ENCODE data around the gene GRID2.

The GRID2 gene

DNA sequence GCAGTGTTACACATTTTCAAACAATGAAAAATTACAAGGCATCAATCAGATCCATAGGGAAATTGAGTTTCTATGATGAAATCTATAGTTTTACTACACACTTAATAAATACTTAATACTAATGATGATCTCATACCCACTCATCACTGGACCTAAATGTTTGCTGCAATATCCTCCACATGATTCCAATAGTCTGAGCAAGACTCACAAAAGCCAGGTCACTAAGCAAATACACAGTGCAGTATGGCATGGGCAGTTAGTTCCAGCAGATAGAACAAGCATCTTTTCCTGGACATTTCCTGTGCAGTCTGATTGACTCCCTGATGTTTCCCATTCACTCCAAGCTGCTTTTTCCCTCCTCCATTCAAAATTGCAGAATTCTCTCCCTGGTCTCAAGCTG, 1415.8 kb downstream of the GRID2 start:
- no peak for DNase-seq

DNA sequence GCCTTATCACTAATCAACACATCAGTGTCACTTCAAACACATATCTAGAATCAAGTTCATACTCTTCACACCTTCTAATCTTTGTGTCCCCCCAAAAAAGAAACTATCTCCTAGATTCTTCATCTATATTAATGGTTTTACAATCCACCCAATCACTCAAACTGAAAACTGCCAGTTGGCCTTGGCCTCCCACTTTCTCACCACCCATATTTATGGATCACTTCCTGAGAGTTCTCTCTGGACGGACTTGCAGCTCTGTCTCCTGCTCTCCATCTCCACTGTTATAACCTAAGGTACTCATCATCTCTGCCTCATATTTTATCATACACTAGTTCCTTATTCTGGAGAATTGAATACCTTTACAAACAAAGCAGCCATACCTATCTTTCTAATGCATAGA, 1418.7 kb downstream of the GRID2 start:
- DNase-seq, result no peak

DNA sequence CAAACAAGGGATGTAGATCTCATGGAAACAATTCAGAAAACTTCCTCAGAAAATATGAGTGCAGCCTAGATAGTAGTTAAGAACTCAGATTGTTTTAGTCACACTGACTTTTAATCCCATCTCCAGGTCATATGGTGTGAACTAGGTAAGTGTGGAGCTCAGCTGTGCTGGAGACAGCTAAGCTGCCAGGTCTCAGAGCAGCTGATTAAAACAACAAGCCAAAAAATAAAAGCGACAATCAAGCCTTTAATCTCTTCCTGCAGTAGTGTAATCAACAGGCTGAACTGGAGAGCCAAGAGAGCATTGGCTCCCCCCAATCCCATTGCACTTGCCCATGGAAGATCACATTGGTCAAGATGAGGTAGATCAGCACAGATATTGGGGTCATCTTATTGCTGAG, 1426.5 kb downstream of the GRID2 start:
- no peak for DNase-seq

DNA sequence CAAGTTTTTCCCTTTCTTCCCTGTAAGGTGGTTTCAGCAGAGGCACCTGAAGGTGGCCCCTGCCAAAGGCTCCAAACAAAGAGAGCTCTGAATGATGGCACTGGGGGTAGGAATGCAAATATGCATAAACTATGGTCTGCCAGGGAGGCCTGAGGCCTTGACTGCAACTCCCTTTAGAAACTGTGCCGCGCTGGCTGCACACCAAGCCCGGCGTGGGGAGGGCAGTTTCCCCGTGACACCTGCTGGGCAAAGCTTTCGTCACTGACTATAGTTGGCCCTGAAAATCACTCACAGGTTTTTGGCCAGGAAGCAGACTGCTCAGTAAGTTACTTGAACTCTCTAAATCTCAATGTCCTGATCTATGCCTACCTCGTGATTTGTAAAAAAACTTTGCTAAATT, 1427.0 kb downstream of the GRID2 start:
- no peak for DNase-seq

DNA sequence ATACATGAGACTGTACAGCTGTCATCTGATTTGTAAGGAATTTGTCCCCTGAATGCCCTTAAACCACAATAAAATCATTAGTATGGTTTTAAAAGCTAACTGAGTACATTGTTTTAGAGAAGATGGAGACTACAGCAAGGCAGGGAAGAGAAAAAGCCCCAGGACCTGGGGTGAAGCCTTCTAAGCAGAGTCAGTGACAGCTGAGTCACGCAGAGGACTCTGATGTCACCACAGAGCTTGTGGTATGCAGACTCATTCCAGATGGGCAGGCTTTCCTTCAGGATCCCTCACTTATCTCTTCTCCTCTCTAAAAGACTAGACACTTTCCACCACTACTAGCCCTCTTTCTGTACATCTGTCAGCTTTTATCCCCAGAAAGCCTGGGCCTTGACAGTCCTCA, 1427.7 kb downstream of the GRID2 start:
- no peak for DNase-seq

DNA sequence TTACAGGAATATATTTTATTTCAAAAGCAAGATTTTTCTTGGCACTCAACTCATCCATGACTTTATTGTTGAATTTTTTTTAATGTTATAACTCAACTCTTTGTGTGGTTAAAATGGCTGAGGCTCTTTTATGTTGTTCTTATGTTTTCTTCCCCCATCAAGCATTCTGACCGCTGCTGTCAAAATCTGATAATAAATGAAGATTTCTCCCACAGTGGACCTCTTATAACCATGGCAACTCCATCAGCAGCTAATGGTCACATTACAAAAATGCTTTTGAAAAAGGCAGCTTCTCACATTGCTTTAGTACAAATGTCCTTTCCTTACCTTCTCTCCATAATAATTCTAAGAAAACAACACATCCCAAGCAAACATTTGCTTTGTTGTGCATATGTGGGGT, 1428.7 kb downstream of the GRID2 start:
- no peak for DNase-seq

DNA sequence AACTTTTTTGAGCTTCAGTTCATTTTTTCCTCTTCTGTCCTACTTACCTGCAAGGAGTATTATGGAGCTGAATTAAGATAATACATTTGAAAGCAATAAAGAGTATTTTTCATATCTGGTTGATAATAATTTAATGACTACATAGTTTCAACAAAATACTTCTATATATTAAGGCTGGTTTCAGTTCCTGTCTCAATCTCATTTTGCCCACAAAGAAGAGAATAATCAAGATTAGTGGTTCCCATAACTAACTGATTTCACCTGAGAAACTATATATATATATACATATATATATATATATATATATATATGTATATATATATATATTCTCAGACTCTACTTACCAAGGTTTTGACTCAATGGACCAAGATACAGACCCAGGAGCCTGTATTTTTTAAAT, 1437.1 kb downstream of the GRID2 start:
- DNase-seq, result no peak

DNA sequence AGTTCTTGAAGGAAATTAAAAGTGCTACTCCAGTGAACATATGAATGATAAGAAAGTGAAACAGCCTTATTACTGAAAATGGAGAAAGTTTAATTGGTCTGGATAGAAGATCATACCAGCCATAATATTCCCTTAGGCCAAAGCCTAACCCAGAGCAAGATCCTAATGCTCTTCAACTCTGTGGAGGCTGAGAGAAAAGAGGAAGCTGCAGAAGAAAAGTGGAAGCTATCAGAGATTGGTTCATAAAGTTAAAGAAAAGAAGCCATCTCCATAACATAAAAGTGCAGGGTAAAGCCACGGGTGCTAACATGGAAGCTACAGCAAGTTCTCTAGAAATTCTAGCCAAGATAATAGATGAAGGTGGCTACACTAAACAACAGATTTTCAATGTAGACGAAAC, 1439.3 kb downstream of the GRID2 start:
- no peak for DNase-seq

DNA sequence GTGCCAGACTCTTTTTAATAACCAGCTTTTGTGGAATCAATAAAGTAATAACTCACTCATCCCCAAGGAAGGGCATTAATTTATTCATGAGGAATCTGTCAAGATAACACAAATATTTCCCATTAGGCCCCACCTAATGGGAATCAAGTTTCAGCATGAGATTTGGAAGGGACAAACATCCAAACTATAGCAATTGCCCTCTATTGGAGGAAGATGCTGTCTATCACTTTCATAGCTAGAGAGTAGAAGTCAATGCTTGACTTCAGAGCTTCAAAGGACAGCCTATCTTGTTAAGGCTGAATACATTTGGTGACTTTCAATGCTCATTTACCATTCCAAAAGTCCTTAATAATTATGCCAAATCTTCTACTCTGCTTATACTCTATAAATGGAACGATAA, 1439.9 kb downstream of the GRID2 start:
- no peak for DNase-seq

DNA sequence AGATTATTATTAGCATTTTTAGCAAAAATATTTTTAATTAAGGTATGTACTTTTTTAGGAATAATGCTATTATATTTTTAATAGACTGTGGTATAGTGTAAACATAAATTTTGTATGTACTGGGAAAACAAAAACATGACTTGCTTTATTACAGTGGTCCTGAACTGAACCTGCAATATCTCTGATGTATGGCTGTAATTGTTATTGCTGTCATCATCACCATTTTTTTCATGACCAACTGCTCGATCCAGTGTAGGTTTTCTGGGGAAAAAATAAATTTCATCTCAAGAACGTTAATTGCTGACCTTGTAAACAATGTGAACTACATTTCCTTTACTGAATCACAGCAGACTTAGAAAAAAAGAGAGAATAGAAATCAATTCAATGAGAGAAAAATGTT, 1441.2 kb downstream of the GRID2 start:
- no peak for DNase-seq

DNA sequence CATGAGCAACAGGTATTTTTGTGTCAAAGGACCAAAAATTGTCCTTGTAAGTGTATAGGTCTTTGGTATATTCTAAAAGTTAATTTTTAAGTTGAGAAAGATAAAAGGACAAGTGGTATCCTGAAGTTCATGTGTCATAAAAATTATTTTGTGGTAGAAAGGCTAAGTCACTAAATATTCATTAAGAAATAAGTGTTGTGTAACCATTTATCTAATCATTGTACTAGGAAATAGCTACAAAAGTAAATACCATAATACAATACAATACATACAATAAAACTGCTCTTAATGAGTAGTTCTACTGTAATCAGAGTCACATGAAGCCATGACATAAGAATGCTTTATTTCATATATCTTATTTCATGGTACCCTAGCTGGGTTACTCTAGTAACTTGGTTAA, 1442.3 kb downstream of the GRID2 start:
- no peak for DNase-seq

DNA sequence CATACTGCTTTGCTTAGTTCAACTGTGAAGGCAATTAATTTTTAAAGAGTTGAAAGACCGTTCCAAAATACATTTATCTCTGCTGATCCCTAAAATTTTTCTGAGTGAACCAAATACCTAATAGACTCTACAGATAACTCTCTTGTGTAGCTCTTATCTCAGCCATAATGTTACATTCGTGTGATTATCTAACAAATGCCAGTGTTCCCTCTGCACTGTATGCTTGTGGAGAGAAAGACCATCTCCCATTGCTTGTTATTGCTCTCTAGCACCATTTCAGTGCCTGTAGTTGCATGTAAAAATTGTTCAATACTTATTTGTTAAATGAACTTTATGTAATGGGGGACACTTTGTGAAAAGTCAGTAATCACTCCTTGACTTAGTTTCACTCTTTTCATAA, 1443.5 kb downstream of the GRID2 start:
- DNase-seq, result no peak

DNA sequence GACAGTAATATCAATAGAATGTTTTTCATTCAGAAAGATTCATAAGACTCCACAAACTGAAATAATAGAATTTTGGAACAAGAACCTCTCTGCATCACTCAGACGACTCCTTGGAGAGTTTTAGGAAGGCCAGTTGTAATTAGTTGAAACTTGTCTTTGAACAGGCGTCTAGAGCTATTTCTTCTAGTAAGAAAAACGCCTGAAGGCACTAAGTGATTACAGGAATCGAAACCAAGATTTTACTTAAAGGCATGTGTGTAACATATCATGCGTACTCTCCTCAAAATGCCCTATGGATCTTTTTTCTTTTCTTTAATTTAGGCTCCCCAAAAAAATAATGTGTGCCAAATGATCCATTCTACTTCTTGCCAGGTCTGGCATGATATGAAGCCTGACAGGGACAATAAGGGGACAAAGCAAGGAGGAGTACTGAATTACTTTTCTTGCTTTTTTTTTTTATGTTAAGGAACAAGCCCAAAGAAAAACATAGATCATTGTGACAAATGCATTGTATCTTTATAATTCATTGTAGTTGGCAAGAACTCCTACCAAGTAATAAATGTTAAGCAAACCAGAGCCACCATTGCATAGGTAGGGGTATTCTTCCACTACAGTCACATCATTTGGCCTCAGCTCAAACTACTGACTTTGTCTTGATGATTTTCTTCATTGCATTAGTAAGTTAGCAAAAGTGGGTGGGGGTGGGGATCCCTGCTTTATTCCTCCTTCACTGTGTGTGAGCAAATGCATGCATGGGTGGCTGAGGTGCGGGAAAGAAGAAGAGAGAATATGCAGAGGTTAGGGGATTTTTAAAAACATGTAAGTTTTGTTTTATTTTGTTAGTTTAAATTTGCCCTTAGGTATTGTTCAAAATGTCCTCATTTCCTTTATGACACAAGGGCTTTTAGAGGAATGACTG, 1444.9 kb downstream of the GRID2 start:
- DNase-seq, result no peak

DNA sequence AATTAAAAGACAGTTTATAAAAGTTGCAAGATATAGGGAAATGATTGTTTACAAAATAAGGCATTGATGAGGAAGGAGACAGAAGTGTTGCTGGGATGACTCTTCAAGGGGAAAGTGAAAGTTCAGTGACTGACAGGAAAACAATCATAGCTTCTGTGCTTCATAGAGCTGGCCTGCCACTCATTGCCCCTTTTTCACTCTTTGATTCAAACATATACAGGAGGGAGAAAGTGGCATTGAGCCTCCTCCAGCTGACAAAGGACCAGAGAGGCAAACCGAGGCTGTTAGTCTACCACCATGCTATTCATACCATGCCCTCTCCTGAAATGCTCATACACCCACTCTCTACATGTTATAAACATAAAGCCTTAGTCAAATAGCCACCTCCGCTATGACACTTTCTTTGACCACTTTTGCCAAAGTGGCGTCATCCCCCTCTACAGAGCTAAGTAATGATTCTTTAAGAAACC, 1445.6 kb downstream of the GRID2 start:
- DNase-seq, result no peak

DNA sequence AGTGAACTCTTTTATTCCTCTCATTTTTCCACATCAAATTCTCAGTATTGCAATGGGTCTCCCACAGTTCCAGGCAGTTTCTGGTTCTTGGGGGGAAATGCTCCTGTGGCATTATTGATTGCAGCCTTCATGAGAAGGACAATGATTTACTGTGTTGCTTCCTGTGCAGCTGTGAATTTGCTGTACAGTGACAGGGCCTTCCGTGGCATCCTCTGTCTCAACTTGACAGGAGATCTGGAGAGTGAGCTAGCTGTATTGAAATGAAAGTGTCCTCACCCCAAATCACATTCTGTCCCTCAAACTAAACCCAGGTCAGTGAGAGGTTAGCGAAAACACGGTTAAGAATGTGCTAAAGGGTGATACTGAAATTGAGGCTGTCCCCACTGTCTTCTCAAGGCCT, 1447.6 kb downstream of the GRID2 start:
- no peak for DNase-seq

DNA sequence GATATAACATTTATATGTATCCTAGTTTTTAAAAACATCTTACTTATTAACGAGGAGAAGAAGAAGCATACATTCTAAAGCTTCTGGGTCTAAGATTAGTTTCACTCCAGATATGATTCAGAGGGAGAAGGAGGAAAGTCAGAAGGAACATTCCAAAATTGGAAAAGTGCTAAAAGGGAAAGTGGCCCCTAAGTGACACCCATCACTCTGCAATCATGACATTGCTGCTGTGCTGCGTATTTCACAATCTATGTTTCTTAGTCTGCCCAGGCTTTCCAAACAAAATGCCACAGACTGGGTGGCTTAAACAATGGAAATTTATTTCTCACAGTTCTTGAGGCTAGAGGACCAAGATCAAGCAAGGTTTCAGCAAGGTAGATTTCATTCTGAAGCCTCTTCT, 1452.3 kb downstream of the GRID2 start:
- DNase-seq, result no peak

DNA sequence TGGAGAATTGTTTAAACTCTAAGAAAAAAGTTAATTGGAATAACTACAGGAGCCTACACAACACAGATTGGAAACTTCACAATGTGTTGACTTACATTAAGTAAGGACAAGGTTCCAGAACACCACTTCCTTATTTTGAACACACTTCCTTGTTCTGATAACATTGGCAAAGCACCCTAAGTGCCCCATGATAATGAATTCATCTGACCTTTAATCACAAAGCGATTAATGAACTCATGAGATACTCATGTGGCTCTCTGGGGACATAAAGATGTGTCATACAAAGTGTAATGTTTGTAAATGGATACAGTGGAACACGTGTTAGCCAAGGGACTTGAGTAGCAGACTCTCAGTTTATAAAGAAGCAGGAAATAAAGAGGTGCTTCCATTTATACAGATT, 1455.7 kb downstream of the GRID2 start:
- DNase-seq, result no peak

DNA sequence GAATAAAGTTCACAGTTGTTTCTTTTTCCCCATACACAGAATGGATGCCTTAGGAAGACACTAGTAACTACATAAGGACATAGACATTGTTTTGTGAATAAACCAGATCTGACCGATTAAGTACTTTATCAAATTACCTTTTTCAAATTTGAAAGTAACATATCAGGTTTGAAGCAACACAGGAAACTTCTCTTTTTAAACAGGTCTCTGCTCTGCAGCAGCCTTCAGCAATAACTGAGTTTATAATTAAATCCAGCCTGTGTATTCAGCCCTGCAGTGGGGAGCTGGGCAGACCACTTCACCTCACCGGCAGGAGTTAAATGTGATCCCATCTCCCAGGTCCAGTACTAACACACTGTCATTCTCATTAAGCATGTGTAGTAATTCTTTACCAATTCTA, 1456.5 kb downstream of the GRID2 start:
- no peak for DNase-seq

DNA sequence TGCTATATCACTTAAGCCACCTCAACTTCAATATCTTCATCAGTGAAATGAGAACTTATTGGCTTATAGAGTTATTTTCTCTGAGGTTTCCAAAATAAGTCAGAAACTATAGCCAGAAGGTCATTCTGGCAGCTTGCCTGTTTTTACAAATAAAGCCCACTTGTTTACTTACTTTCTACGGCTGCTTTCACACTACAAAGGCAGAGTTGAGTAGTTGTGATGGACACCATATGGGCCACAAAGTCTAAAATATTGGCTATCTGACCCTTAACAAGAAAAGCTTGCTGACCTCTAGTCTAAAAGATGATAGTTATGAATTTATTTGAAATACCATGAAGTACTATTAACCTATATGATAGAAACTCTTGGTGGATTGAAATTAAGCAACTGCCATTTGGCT, 1457.5 kb downstream of the GRID2 start:
- DNase-seq, result no peak

DNA sequence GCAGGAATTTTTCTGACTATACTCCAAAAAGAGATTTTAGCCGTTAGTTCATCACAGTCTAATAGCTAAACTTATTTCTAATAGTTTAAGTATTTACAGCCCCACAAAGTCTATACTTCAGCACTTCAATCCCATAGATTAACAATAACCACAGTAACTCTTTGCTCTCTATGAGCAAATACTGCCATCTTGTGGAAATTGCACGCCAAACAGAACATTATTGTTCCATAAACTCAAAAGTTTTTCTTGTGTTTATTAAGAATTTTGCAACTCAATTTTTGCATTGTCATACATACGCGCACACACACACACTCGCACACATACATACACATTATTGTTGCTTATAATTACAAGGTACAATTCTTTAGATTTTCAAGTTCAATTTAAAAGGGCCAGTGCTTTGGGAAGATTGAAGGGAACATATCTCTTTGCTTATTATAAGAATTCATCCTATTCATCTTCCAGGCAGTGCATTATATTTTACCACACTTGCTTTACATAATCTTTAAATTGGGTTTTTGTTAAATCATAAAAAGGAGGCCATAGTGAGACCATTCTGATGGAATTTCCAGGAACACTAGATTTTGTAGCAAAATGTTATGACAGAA, 1461.0 kb downstream of the GRID2 start:
- no peak for DNase-seq

DNA sequence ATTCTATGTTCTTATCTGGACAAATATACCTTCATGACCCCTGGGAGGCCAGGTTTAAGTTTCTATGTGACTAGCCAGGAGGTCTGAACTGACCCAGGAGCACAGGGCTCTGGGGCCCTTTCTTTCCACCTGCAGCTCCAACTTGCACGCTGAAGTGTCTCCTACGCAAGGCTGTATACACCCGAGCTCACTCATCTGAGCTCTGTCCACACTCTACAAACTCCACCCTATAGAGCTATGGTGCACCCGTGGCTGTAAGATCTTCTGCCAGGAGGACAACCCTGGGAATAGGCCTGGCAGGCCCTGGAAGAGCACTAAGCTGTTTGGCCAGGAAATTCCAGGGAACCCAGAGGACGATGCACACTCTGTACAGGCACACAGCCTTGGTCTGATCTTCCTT, 1464.2 kb downstream of the GRID2 start:
- no peak for DNase-seq

DNA sequence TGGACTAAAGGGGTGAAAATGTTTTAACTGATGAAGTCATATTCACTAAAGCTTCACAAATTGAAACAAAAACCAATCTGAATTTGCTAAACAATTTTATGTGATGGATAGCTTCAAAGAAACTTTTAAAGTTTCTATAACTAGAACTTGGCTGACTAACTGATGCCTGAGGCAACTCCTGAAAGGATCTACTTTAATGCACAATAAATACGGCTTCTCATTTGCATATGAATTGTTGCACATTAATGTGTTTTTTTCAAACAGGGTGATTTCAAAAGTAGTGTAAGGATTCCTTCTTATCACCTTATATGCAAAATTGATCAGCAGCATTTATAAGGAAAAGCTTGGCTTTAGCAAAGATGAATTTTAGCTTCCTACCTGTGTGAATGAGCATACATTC, 1466.4 kb downstream of the GRID2 start:
- DNase-seq, result no peak

DNA sequence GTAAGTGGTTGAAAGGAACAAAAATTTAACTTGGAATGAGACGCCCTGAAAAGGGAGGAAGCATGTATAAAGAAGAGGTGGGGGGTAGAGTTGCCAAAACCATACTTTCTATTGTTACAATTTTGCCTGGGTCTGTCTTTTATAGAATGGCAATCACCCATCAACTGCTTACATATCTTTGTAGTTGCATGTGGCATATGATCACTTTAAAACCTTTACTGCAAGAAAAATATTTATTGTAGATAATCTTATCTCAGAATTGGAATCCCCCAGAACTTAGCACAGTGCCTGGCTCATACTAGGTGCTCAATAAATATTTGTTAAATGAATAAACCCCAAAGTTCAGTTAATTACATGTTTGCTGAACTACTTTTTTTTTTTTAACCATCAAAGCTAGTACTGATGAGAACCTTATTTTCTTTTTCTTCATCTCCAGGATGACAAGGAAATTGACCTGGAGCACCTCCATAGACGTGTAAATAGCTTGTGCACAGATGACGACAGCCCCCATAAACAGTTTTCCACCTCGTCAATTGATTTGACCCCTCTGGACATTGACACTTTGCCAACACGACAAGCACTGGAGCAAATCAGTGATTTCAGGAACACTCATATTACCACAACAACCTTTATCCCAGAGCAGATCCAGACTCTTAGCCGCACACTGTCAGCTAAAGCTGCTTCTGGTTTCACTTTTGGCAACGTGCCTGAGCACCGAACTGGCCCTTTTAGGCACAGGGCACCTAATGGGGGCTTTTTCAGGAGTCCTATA, 1468.1 kb downstream of the GRID2 start:
- no peak for DNase-seq

DNA sequence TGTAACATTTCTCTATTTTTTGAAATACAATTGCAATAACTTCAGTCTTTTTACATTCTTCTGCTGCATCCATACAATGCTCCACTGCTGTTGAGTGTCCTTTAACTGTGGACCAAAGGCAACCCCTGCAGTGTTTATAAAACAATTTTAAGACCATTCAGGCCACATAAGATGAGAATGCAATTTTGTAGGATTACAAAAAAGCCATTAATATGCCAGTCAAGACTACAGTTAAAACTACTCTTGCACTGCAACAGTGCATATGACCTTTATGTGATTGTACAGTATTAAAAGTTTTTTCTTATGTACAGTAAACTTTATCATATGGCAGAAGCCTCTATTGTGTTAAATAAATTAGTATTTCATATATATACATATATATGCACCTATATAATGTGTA, 1469.1 kb downstream of the GRID2 start:
- DNase-seq, result no peak

All from right forelimb (tissue), 1 donor.